Muscle layer of colon (tissue), 2 donors: ENCODE results near the gene DNAJC10.
"Not testable (repeated sequence)": the region's sequence is repeated elsewhere in the genome, so short reads cannot be mapped to it uniquely, and the experiment has no call there.

Experiments used
- H3K27ac ChIP-seq: one replicate; pipeline ENCODE4 v1.7.0; 2013; ENCODE audit warnings: low read depth, mild to moderate bottlenecking, low read length, moderate library complexity
- H3K27me3 ChIP-seq, 2 donors: one replicate each; pipeline ENCODE4 v1.7.0; 2013; ENCODE audit warnings: low read length in 2 of 2, mild to moderate bottlenecking in 2 of 2; ENCODE audit not compliant: insufficient read depth in 2 of 2, control insufficient read depth in 1 of 2
- H3K36me3 ChIP-seq: one replicate; pipeline ENCODE4 v1.7.0; 2013; ENCODE audit warnings: mild to moderate bottlenecking, low read length; ENCODE audit not compliant: insufficient read depth
- H3K4me1 ChIP-seq: one replicate; pipeline ENCODE4 v1.7.0; 2013; ENCODE audit warnings: mild to moderate bottlenecking, low read length; ENCODE audit not compliant: insufficient read depth
- H3K4me3 ChIP-seq, 2 donors: one replicate each; pipeline ENCODE4 v1.7.0; 2013; ENCODE audit warnings: low read length in 2 of 2, low read depth in 1 of 2, mild to moderate bottlenecking in 1 of 2, moderate library complexity in 1 of 2
- H3K9ac ChIP-seq: one replicate; pipeline ENCODE4 v1.7.0; 2013; ENCODE audit warnings: low read length
- H3K9me3 ChIP-seq: one replicate; pipeline ENCODE4 v1.7.0; 2013; ENCODE audit warnings: mild to moderate bottlenecking, low read length
- donor health status: abdominal sarcoma.
- donor health status: Adenocarcinoma of cecum.

DNAJC10 gene

GRCh38 chr2:182728014-182728413, 12.0 kb downstream of the DNAJC10 start:
- H3K4me1 ChIP-seq: no peaks in the 10 kb centered on the region
- H3K27ac ChIP-seq: no peak overlapping the region
- H3K36me3 ChIP-seq: peaks cover 9% of the 10 kb centered on the region
- H3K9ac ChIP-seq: no peak overlapping the region
- no peak overlapping the region for H3K4me3 ChIP-seq
- no peaks in the 10 kb centered on the region for H3K9me3 ChIP-seq
- no peaks in the 10 kb centered on the region for H3K27me3 ChIP-seq

GRCh38 chr2:182729710-182730339, 13.8 kb downstream of the DNAJC10 start:
- H3K4me1 ChIP-seq: no peaks in the 10 kb centered on the region
- no peak overlapping the region for H3K4me3 ChIP-seq
- H3K9me3 ChIP-seq: no peaks in the 10 kb centered on the region
- H3K9ac ChIP-seq: no peak overlapping the region
- peaks cover 6% of the 10 kb centered on the region for H3K36me3 ChIP-seq
- H3K27me3 ChIP-seq: no peaks in the 10 kb centered on the region
- H3K27ac ChIP-seq: no peak overlapping the region

GRCh38 chr2:182730486-182730885, 14.4 kb downstream of the DNAJC10 start:
- Histone ChIP-seq H3K27me3 (no peaks in the 10 kb centered on the region), H3K4me3 (no peak overlapping the region), H3K9me3 (no peaks in the 10 kb centered on the region), H3K27ac (no peak overlapping the region), H3K9ac (no peak overlapping the region), H3K36me3 (peaks cover 4% of the 10 kb centered on the region), H3K4me1 (no peaks in the 10 kb centered on the region)

GRCh38 chr2:182732736-182733135, 16.7 kb downstream of the DNAJC10 start:
- H3K4me1 ChIP-seq: no peaks in the 10 kb centered on the region
- H3K36me3 ChIP-seq: no peaks in the 10 kb centered on the region
- H3K9ac ChIP-seq: no peak overlapping the region
- H3K27ac ChIP-seq: no peak overlapping the region
- no peaks in the 10 kb centered on the region for H3K9me3 ChIP-seq
- H3K27me3 ChIP-seq: no peaks in the 10 kb centered on the region
- H3K4me3 ChIP-seq: no peak overlapping the region

GRCh38 chr2:182733572-182733971, 17.5 kb downstream of the DNAJC10 start:
- Histone ChIP-seq H3K4me1 (no peaks in the 10 kb centered on the region), H3K4me3 (no peak overlapping the region), H3K9ac (no peak overlapping the region), H3K27me3 (no peaks in the 10 kb centered on the region), H3K27ac (no peak overlapping the region), H3K9me3 (no peaks in the 10 kb centered on the region), H3K36me3 (no peaks in the 10 kb centered on the region)

GRCh38 chr2:182736856-182737255, 20.8 kb downstream of the DNAJC10 start:
- not testable (repeated sequence) for H3K4me3 ChIP-seq, H3K27ac ChIP-seq, H3K4me1 ChIP-seq, H3K36me3 ChIP-seq, H3K9ac ChIP-seq, H3K27me3 ChIP-seq, H3K9me3 ChIP-seq

- Histone ChIP-seq H3K9ac (no peak overlapping the region), H3K27me3 (no peaks in the 10 kb centered on the region), H3K4me1 (no peaks in the 10 kb centered on the region), H3K27ac (no peak overlapping the region), H3K4me3 (no peak overlapping the region), H3K9me3 (no peaks in the 10 kb centered on the region), H3K36me3 (peaks cover 28% of the 10 kb centered on the region)
These were observed 24.6 kb downstream of the DNAJC10 start for GRCh38 chr2:182740701-182741100.

- no peak overlapping the region for H3K9ac ChIP-seq
- H3K27me3 ChIP-seq: no peaks in the 10 kb centered on the region
- H3K36me3 ChIP-seq: peaks cover 28% of the 10 kb centered on the region
- no peak overlapping the region for H3K27ac ChIP-seq
- no peak overlapping the region for H3K4me3 ChIP-seq
- no peaks in the 10 kb centered on the region for H3K9me3 ChIP-seq
- H3K4me1 ChIP-seq: no peaks in the 10 kb centered on the region
These were observed 25.6 kb downstream of the DNAJC10 start for GRCh38 chr2:182741620-182742019.

- H3K27me3 ChIP-seq: no peaks in the 10 kb centered on the region
- H3K27ac ChIP-seq: no peak overlapping the region
- no peak overlapping the region for H3K4me3 ChIP-seq
- H3K4me1 ChIP-seq: no peaks in the 10 kb centered on the region
- peaks cover 28% of the 10 kb centered on the region for H3K36me3 ChIP-seq
- H3K9ac ChIP-seq: no peak overlapping the region
- H3K9me3 ChIP-seq: no peaks in the 10 kb centered on the region
These were observed 28.4 kb downstream of the DNAJC10 start for GRCh38 chr2:182744490-182744889.

GRCh38 chr2:182745061-182745460, 29.0 kb downstream of the DNAJC10 start:
- no peaks in the 10 kb centered on the region for H3K27me3 ChIP-seq
- no peak overlapping the region for H3K9ac ChIP-seq
- H3K36me3 ChIP-seq: peaks cover 28% of the 10 kb centered on the region
- no peaks in the 10 kb centered on the region for H3K9me3 ChIP-seq
- H3K4me3 ChIP-seq: no peak overlapping the region
- H3K27ac ChIP-seq: no peak overlapping the region
- no peaks in the 10 kb centered on the region for H3K4me1 ChIP-seq

GRCh38 chr2:182745894-182746293, 29.8 kb downstream of the DNAJC10 start:
- H3K4me3 ChIP-seq, H3K9me3 ChIP-seq, H3K27ac ChIP-seq, H3K27me3 ChIP-seq, H3K9ac ChIP-seq, H3K4me1 ChIP-seq: not testable (repeated sequence)
- H3K36me3 ChIP-seq: peaks cover 34% of the 10 kb centered on the region

- H3K4me1 ChIP-seq: no peaks in the 10 kb centered on the region
- no peak overlapping the region for H3K4me3 ChIP-seq
- H3K9ac ChIP-seq: no peak overlapping the region
- H3K27ac ChIP-seq: no peak overlapping the region
- peaks cover 33% of the 10 kb centered on the region for H3K36me3 ChIP-seq
- no peaks in the 10 kb centered on the region for H3K27me3 ChIP-seq
- H3K9me3 ChIP-seq: no peaks in the 10 kb centered on the region
These were observed 38.2 kb downstream of the DNAJC10 start for GRCh38 chr2:182754231-182754630.
